HepG2 (cell line): ENCODE measurements around the gene TPM2. TPM values are rescaled to one million over a fixed set of nuclear protein-coding genes. Genes with fewer than 3 reads are reported as not detected.

Experiments
- BRCA1 ChIP-seq: sonication (generic); formaldehyde crosslinking; IDR thresholded peaks from 2 replicates; pipeline ENCODE4 v1.4.0; 2020; ENCODE audit warnings: missing genetic modification reagents
- CC2D1A ChIP-seq: sonication (generic); formaldehyde crosslinking; IDR thresholded peaks from 2 replicates; pipeline ENCODE4 v1.8.1; 2023; ENCODE audit warnings: mild to moderate bottlenecking, missing genetic modification reagents
- CCDC6 ChIP-seq: sonication (generic); formaldehyde crosslinking; IDR thresholded peaks from 2 replicates; pipeline ENCODE4 v1.8.1; 2022; ENCODE audit warnings: mild to moderate bottlenecking, missing genetic modification reagents, moderate library complexity
- FOSL1 ChIP-seq: sonication (generic); formaldehyde crosslinking; IDR thresholded peaks from 2 replicates; pipeline ENCODE4 v1.9.0; 2021; ENCODE audit warnings: missing genetic modification reagents, borderline replicate concordance
- FOXA1 ChIP-seq, 2 experiments: fragments of 450-650 bp in 1 of 2; sonication (generic) in 1 of 2; formaldehyde crosslinking in 1 of 2; IDR thresholded peaks; 2 replicates each; pipeline versions ENCODE4 v1.4.0 to v1.6.1; 2016 to 2020; ENCODE audit warnings: missing genetic modification reagents in 1 of 2
- FOXK2 ChIP-seq: fragments of 450-650 bp; IDR thresholded peaks from 2 replicates; pipeline ENCODE4 v1.6.1; 2016
- GLI4 ChIP-seq: sonication (generic); formaldehyde crosslinking; IDR thresholded peaks from 2 replicates; pipeline ENCODE4 v1.5.1; 2020; ENCODE audit warnings: missing genetic modification reagents, mild to moderate bottlenecking, moderate library complexity, borderline replicate concordance
- HCFC1 ChIP-seq: fragments of 150-350 bp; IDR thresholded peaks from 2 replicates; pipeline ENCODE4 v1.6.1; 2014; ENCODE audit warnings: low read depth, low read length
- HNRNPLL ChIP-seq: fragments of 200-400 bp; formaldehyde crosslinking; IDR thresholded peaks from 2 replicates; pipeline ENCODE4 v1.6.1; 2017; ENCODE audit warnings: mild to moderate bottlenecking, low read depth, low read length; ENCODE audit not compliant: poor library complexity, severe bottlenecking
- MLLT10 ChIP-seq: sonication (generic); formaldehyde crosslinking; IDR thresholded peaks from 2 replicates; pipeline ENCODE4 v1.4.0; 2020; ENCODE audit warnings: missing genetic modification reagents
- NKX3-1 ChIP-seq: sonication (generic); formaldehyde crosslinking; IDR thresholded peaks from 2 replicates; pipeline ENCODE4 v1.5.0; 2020; ENCODE audit warnings: missing genetic modification reagents
- RBFOX2 ChIP-seq: fragments of 200-400 bp; formaldehyde crosslinking; IDR thresholded peaks from 2 replicates; pipeline ENCODE4 v1.6.1; 2017; ENCODE audit warnings: low read depth, mild to moderate bottlenecking, low read length
- TEAD3 ChIP-seq: optimal IDR thresholded peaks from 2 replicates; pipeline ENCODE3; 2016; ENCODE audit warnings: borderline replicate concordance
- YEATS2 ChIP-seq: sonication (generic); formaldehyde crosslinking; IDR thresholded peaks from 2 replicates; pipeline ENCODE4 v1.4.0; 2020; ENCODE audit warnings: missing genetic modification reagents, borderline replicate concordance
- ZFP90 ChIP-seq: sonication (generic); formaldehyde crosslinking; IDR thresholded peaks from 2 replicates; pipeline ENCODE4 v1.8.0; 2022; ENCODE audit warnings: missing genetic modification reagents, mild to moderate bottlenecking, inconsistent platforms, borderline replicate concordance
- ZMYM3 ChIP-seq: sonication (generic); formaldehyde crosslinking; IDR thresholded peaks from 2 replicates; pipeline ENCODE4 v1.5.1; 2020; ENCODE audit warnings: mild to moderate bottlenecking, missing genetic modification reagents
- ZNF136 ChIP-seq: sonication (generic); formaldehyde crosslinking; IDR thresholded peaks from 2 replicates; pipeline ENCODE4 v1.8.1; 2022; ENCODE audit warnings: low read depth, mild to moderate bottlenecking, moderate library complexity, missing genetic modification reagents
- ZNF251 ChIP-seq: sonication (generic); formaldehyde crosslinking; IDR thresholded peaks from 2 replicates; pipeline ENCODE4 v1.9.0; 2021; ENCODE audit warnings: mild to moderate bottlenecking, missing genetic modification reagents
- ZNF282 ChIP-seq: fragments of 450-650 bp; IDR thresholded peaks from 2 replicates; pipeline ENCODE4 v1.6.1; 2018; ENCODE audit not compliant: partially characterized antibody
- ZNF451 ChIP-seq: sonication (generic); formaldehyde crosslinking; IDR thresholded peaks from 2 replicates; pipeline ENCODE4 v1.5.0; 2020; ENCODE audit warnings: mild to moderate bottlenecking, missing genetic modification reagents
- ZNF589 ChIP-seq: sonication (generic); formaldehyde crosslinking; conservative IDR thresholded peaks from 2 replicates; pipeline ENCODE4 v1.8.0; 2022; ENCODE audit warnings: mild to moderate bottlenecking, moderate library complexity, missing genetic modification reagents
- ZNF761 ChIP-seq: sonication (generic); formaldehyde crosslinking; conservative IDR thresholded peaks from 2 replicates; pipeline ENCODE4 v1.4.0; 2020; ENCODE audit warnings: mild to moderate bottlenecking, missing genetic modification reagents
- polyA plus RNA-seq, 8 experiments: library from polyadenylated mRNA; depleted of rRNA in 3 of 8; stranded (reverse) in 7 of 8; unstranded in 1 of 8; fragments of >200 nt; fragmentation: Illumina TruSeq in 4 of 8; extraction: Trizol in 4 of 8; gene quantifications; 2 replicates each; pipeline versions ENCODE4 v1.2.1 to v1.2.3, GENCODE V29; 2011 to 2016; ENCODE audit warnings: low read depth in 4 of 8, missing spikeins in 1 of 8, mixed read lengths in 1 of 8; ENCODE audit not compliant: insufficient read depth in 1 of 8
- total RNA-seq, 5 experiments: library from RNA; depleted of rRNA; stranded (reverse); fragments of >200 nt; fragmentation: Illumina TruSeq; extraction: Trizol; gene quantifications; 2 replicates each; pipeline ENCODE4 v1.2.3, GENCODE V29; 2016; ENCODE audit warnings: low read depth in 1 of 5
- TF ChIP-seq, protein P1 (sequence below): sonication (generic); formaldehyde crosslinking; IDR thresholded peaks from 2 replicates; pipeline ENCODE4 v1.8.0; 2022; ENCODE audit warnings: missing genetic modification reagents, mild to moderate bottlenecking, moderate library complexity, borderline replicate concordance
- TF ChIP-seq, protein P2 (sequence below): IDR thresholded peaks from 2 replicates; pipeline ENCODE4 v1.6.1; 2016; ENCODE audit warnings: mild to moderate bottlenecking
- TF ChIP-seq, protein P3 (sequence below): sonication (generic); formaldehyde crosslinking; IDR thresholded peaks from 2 replicates; pipeline ENCODE4 v1.8.0; 2022; ENCODE audit warnings: mild to moderate bottlenecking, missing genetic modification reagents

The TPM2 gene
- total and polyA plus RNA-seq, 2 of the 13 experiments (the other 11 are each of a cell fraction or from before 2014, with no cell fraction given), result 3.1 to 10.7 TPM

DNA sequence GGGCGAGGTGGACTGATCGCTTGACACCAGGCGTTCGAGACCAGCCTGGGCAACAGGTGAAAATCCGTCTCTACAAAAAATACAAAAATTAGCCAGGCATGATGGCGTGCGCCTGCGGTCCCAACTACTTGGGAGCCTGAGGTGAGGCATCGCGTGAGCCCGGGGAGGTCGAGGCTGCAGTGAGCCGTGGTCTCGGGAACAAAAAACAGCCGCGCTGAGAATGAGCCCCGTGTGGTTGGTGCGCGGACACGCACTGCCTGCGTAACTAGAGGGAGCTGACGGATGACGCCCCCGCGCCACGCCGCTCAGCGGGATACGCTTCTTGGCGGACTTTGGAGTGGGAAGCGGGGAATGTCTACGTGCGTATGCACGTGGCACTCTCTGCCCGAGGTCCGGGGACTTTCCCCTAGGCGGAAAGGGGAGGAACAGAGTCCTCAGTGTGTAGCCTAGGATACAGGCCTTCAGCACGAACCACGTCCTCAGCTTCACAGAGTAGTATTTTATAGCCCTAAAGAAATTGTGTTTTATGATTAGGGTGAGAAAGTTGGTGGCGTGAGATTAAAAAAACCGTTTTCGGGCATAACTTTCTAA, 32.1 kb downstream of the TPM2 start, which contains the start of gene RMRP (continued):
- TF ChIP-seq ZMYM3 (CRISPR knock-in tag) (peak; percentile 72), ZFP90 (CRISPR knock-in tag) (peak; percentile 97), ZNF451 (peak; percentile 65; the same call in 1 of the 2 replicates), ZNF589 (CRISPR knock-in tag) (peak; percentile 97), RBFOX2 (no peak), ZNF251 (CRISPR knock-in tag) (no peak), HNRNPLL (peak; percentile 98), NKX3-1 (CRISPR knock-in tag) (peak; percentile 98), TEAD3 (CRISPR knock-in tag) (peak; percentile 88), ZNF761 (CRISPR knock-in tag) (peak; percentile 81; the same call in 1 of the 2 replicates), CC2D1A (CRISPR knock-in tag) (peak; percentile 99), FOXA1 (IDR thresholded peaks at IDR 0.05) (no peak), FOXA1 (CRISPR knock-in tag; IDR thresholded peaks at IDR 0.05) (peak; percentile 47; the same call in 1 of the 2 replicates), ZNF282 (no peak), ZNF136 (peak; percentile 86), BRCA1 (CRISPR knock-in tag) (peak; percentile 96), GLI4 (CRISPR knock-in tag) (no peak), FOSL1 (CRISPR knock-in tag) (peak; percentile 35; the same call in 1 of the 2 replicates), FOXK2 (peak; percentile 21; the same call in 1 of the 2 replicates), MLLT10 (no peak), HCFC1 (no peak), CCDC6 (CRISPR knock-in tag) (peak; percentile 85), YEATS2 (CRISPR knock-in tag) (peak; percentile 78; the same call in 1 of the 2 replicates)
- TF ChIP-seq, protein P1, sequence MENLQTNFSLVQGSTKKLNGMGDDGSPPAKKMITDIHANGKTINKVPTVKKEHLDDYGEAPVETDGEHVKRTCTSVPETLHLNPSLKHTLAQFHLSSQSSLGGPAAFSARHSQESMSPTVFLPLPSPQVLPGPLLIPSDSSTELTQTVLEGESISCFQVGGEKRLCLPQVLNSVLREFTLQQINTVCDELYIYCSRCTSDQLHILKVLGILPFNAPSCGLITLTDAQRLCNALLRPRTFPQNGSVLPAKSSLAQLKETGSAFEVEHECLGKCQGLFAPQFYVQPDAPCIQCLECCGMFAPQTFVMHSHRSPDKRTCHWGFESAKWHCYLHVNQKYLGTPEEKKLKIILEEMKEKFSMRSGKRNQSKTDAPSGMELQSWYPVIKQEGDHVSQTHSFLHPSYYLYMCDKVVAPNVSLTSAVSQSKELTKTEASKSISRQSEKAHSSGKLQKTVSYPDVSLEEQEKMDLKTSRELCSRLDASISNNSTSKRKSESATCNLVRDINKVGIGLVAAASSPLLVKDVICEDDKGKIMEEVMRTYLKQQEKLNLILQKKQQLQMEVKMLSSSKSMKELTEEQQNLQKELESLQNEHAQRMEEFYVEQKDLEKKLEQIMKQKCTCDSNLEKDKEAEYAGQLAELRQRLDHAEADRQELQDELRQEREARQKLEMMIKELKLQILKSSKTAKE, result peak; percentile 85; the same call in 1 of the 2 replicates
- TF ChIP-seq, protein P2, sequence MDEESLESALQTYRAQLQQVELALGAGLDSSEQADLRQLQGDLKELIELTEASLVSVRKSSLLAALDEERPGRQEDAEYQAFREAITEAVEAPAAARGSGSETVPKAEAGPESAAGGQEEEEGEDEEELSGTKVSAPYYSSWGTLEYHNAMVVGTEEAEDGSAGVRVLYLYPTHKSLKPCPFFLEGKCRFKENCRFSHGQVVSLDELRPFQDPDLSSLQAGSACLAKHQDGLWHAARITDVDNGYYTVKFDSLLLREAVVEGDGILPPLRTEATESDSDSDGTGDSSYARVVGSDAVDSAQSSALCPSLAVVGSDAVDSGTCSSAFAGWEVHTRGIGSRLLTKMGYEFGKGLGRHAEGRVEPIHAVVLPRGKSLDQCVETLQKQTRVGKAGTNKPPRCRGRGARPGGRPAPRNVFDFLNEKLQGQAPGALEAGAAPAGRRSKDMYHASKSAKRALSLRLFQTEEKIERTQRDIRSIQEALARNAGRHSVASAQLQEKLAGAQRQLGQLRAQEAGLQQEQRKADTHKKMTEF (CRISPR knock-in tag), result peak; percentile 97
- TF ChIP-seq, protein P3, sequence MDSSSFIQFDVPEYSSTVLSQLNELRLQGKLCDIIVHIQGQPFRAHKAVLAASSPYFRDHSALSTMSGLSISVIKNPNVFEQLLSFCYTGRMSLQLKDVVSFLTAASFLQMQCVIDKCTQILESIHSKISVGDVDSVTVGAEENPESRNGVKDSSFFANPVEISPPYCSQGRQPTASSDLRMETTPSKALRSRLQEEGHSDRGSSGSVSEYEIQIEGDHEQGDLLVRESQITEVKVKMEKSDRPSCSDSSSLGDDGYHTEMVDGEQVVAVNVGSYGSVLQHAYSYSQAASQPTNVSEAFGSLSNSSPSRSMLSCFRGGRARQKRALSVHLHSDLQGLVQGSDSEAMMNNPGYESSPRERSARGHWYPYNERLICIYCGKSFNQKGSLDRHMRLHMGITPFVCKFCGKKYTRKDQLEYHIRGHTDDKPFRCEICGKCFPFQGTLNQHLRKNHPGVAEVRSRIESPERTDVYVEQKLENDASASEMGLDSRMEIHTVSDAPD, result peak; percentile 63
